ENCODE results near the gene CERKL.

- TF ChIP-seq CTCF (conservative IDR thresholded peaks at IDR 0.05; ENCODE audit: low read length), result no peak
- TF ChIP-seq EZH2phosphoT487 (IDR thresholded peaks at IDR 0.05; ENCODE audit: borderline replicate concordance, low read depth, low read length), result no peak
Measured at GRCh38 chr2:181694271-181694670, 37.4 kb upstream of the CERKL start.
